Right atrium auricular region (tissue), 2 donors: Measurements from ENCODE around the gene MFGE8. TPM values are rescaled to one million over a fixed set of nuclear protein-coding genes. Genes with fewer than 3 reads are reported as not detected.

Experiments used
- total RNA-seq, 2 donors: library from RNA; depleted of rRNA; stranded (reverse); fragments of >200 nt; gene quantifications; one replicate each; pipeline ENCODE4 v1.1.0, GENCODE V29; 2016

MFGE8 gene
- total RNA-seq, 2 donors from 2014 or later: 341 to 552 TPM

Other genes with a start within 250 kb of the MFGE8 start
- gene ACAN, start 109.9 kb downstream of the MFGE8 start, total RNA-seq: under 1 TPM in 1 of 2 donors, not detected in 1; 0.16 TPM
- 1 to 10 TPM; 3.2 to 3.6 TPM for gene HAPLN3, start 17.8 kb downstream of the MFGE8 start, total RNA-seq
- 100 to 1,000 TPM; 115 to 118 TPM for gene ABHD2, start 175.1 kb upstream of the MFGE8 start, total RNA-seq